Skin epidermis (tissue), 12 donors: ENCODE data around the gene PEX11B.
"Not testable (repeated sequence)": the region's sequence is repeated elsewhere in the genome, so short reads cannot be mapped to it uniquely, and the experiment has no call there.

Experiments
- H3K27ac ChIP-seq, 21 experiments: fragments of 200-600 bp; sonication (generic) in 11 of 21; one replicate each; pipeline ENCODE4 v1.5.0; 2020; ENCODE audit warnings: mild to moderate bottlenecking in 3 of 21, inconsistent platforms in 2 of 21, moderate library complexity in 2 of 21
- H3K4me3 ChIP-seq, 7 experiments: fragments of 200-600 bp; sonication (generic) in 2 of 7; one replicate each; pipeline ENCODE4 v1.5.0; 2020; ENCODE audit warnings: inconsistent platforms in 2 of 7, mild to moderate bottlenecking in 2 of 7, moderate library complexity in 1 of 7

Gene PEX11B

GRCh38 chr1:145956361-145956760, 37.8 kb upstream of the PEX11B start:
- H3K27ac ChIP-seq, result peak overlapping the region in 16 of 21 experiments; percentile 4 to 97 (median 90)
- H3K4me3 ChIP-seq, result peak overlapping the region in 5 of 7 experiments; percentile 66 to 83 (median 81)

- Histone ChIP-seq H3K4me3 (no peak overlapping the region), H3K27ac (peak overlapping the region in 10 of 21 experiments; percentile 3 to 97 (median 54))
Observed at GRCh38 chr1:145955436-145955835, 36.9 kb upstream of the PEX11B start.

GRCh38 chr1:145953861-145954260, 35.3 kb upstream of the PEX11B start:
- Histone ChIP-seq H3K4me3 (no peak overlapping the region), H3K27ac (no peak overlapping the region)

- Histone ChIP-seq H3K4me3 (no peak overlapping the region), H3K27ac (no peak overlapping the region)
Observed at GRCh38 chr1:145952903-145953302, 34.4 kb upstream of the PEX11B start.

GRCh38 chr1:145951526-145951925, 33.0 kb upstream of the PEX11B start:
- no peak overlapping the region for H3K27ac ChIP-seq
- no peak overlapping the region for H3K4me3 ChIP-seq

GRCh38 chr1:145949219-145949618, 30.7 kb upstream of the PEX11B start:
- H3K4me3 ChIP-seq, result no peak overlapping the region
- H3K27ac ChIP-seq, result no peak overlapping the region

GRCh38 chr1:145947551-145947950, 29.0 kb upstream of the PEX11B start:
- H3K27ac ChIP-seq, result no peak overlapping the region

GRCh38 chr1:145946477-145946986, 28.0 kb upstream of the PEX11B start:
- Histone ChIP-seq H3K27ac (no peak overlapping the region), H3K4me3 (no peak overlapping the region)

More at GRCh38 chr1:145947551-145947950, 29.0 kb upstream of the PEX11B start:
- no peak overlapping the region for H3K4me3 ChIP-seq

GRCh38 chr1:145944532-145944931, 26.0 kb upstream of the PEX11B start:
- Histone ChIP-seq H3K4me3 (no peak overlapping the region), H3K27ac (no peak overlapping the region)

- peak overlapping the region in 10 of 21 experiments; percentile 1 to 77 (median 49) for H3K27ac ChIP-seq
Observed at GRCh38 chr1:145942871-145943270, 24.4 kb upstream of the PEX11B start.

GRCh38 chr1:145942405-145942804, 23.9 kb upstream of the PEX11B start:
- H3K27ac ChIP-seq, result peak overlapping the region in 5 of 21 experiments; percentile 5 to 60 (median 52)
- no peak overlapping the region for H3K4me3 ChIP-seq

More at GRCh38 chr1:145942871-145943270, 24.4 kb upstream of the PEX11B start:
- H3K4me3 ChIP-seq, result no peak overlapping the region

- Histone ChIP-seq H3K27ac (no peak overlapping the region), H3K4me3 (no peak overlapping the region)
Observed at GRCh38 chr1:145937436-145937835, 18.9 kb upstream of the PEX11B start.

GRCh38 chr1:145936247-145936646, 17.7 kb upstream of the PEX11B start:
- peak overlapping the region in 1 of 21 experiments; percentile 19 for H3K27ac ChIP-seq
- H3K4me3 ChIP-seq, result no peak overlapping the region

GRCh38 chr1:145935708-145936107, 17.2 kb upstream of the PEX11B start:
- no peak overlapping the region for H3K4me3 ChIP-seq
- peak overlapping the region in 1 of 21 experiments; percentile 19 for H3K27ac ChIP-seq

GRCh38 chr1:145932522-145933009, 14.0 kb upstream of the PEX11B start:
- peak overlapping the region in 7 of 21 experiments; percentile 33 to 80 (median 45) for H3K27ac ChIP-seq
- H3K4me3 ChIP-seq, result not testable (repeated sequence)

- Histone ChIP-seq H3K27ac (peak overlapping the region; percentile 81 to 99 (median 95)), H3K4me3 (peak overlapping the region; percentile 61 to 91 (median 68))
Observed at GRCh38 chr1:145927916-145928643, 9.6 kb upstream of the PEX11B start.

- H3K4me3 ChIP-seq, result peak within 1 kb of the TSS; percentile 61 to 91 (median 68)
- peak within 1 kb of the TSS; percentile 81 to 99 (median 95) for H3K27ac ChIP-seq
Observed at GRCh38 chr1:145927063-145927886, 8.8 kb upstream of the PEX11B start, which contains the start of gene RBM8A. TSS of gene RBM8A (minus strand) at chr1:145927484. CDS start at chr1:145927426, 58 bp downstream.

GRCh38 chr1:145926686-145927062, 8.2 kb upstream of the PEX11B start:
- H3K27ac ChIP-seq, result peak overlapping the region in 20 of 21 experiments; percentile 81 to 99 (median 95)
- peak overlapping the region; percentile 61 to 91 (median 68) for H3K4me3 ChIP-seq

- Histone ChIP-seq H3K27ac (no peak overlapping the region), H3K4me3 (no peak overlapping the region)
Observed at GRCh38 chr1:145922266-145922665, 3.7 kb upstream of the PEX11B start.

- H3K4me3 ChIP-seq, H3K27ac ChIP-seq: not testable (repeated sequence)
Observed at GRCh38 chr1:145920297-145920696, 1.8 kb upstream of the PEX11B start.
